Trophoblast cell (in vitro differentiated cells and primary cell): ENCODE measurements around the gene GLI1.
"Not testable (repeated sequence)": the region's sequence is repeated elsewhere in the genome, so short reads cannot be mapped to it uniquely, and the experiment has no call there.

Experiments used
- DNase-seq, 2 donors: peaks; one replicate each; pipeline ENCODE4 v3.0.0-alpha.2; 2016
- H2AFZ ChIP-seq: 2 replicates; pipeline ENCODE4 v1.6.1; 2013; ENCODE audit warnings: low read length, moderate library complexity, mild to moderate bottlenecking; ENCODE audit not compliant: insufficient read depth, poor library complexity
- H2AK5ac ChIP-seq: 2 replicates; pipeline ENCODE4 v1.6.1; 2013; ENCODE audit warnings: mild to moderate bottlenecking, low read length
- H2BK120ac ChIP-seq: 2 replicates; pipeline ENCODE4 v1.6.1; 2013; ENCODE audit warnings: low read length, mild to moderate bottlenecking, moderate library complexity; ENCODE audit not compliant: insufficient read depth, poor library complexity
- H2BK12ac ChIP-seq: 2 replicates; pipeline ENCODE4 v1.6.1; 2013; ENCODE audit warnings: mild to moderate bottlenecking, low read length, moderate library complexity
- H2BK5ac ChIP-seq: 2 replicates; pipeline ENCODE4 v1.6.1; 2013; ENCODE audit warnings: low read length, low read depth, moderate library complexity, mild to moderate bottlenecking; ENCODE audit not compliant: poor library complexity
- H3K14ac ChIP-seq: 2 replicates; pipeline ENCODE4 v1.6.1; 2013; ENCODE audit warnings: mild to moderate bottlenecking, low read length
- H3K18ac ChIP-seq: 2 replicates; pipeline ENCODE4 v1.6.1; 2013; ENCODE audit warnings: mild to moderate bottlenecking, low read length
- H3K23ac ChIP-seq: 2 replicates; pipeline ENCODE4 v1.6.1; 2013; ENCODE audit warnings: low read length
- H3K27ac ChIP-seq: 2 replicates; pipeline ENCODE4 v1.5.1; 2013; ENCODE audit warnings: low read depth, mild to moderate bottlenecking, inconsistent platforms, low read length, moderate library complexity
- H3K27me3 ChIP-seq: 2 replicates; pipeline ENCODE4 v1.6.1; 2013; ENCODE audit warnings: inconsistent platforms, mild to moderate bottlenecking, low read length, moderate library complexity; ENCODE audit not compliant: insufficient read depth
- H3K36me3 ChIP-seq, 2 experiments: 1 replicate in 1 of 2; 2 replicates in 1 of 2; pipeline ENCODE4 v1.6.1; 2013; ENCODE audit warnings: low read length in 2 of 2, mild to moderate bottlenecking in 2 of 2, moderate library complexity in 1 of 2; ENCODE audit not compliant: insufficient read depth in 2 of 2, control insufficient read depth in 1 of 2
- H3K4ac ChIP-seq: 2 replicates; pipeline ENCODE4 v1.6.1; 2013; ENCODE audit warnings: low read depth, mild to moderate bottlenecking, low read length, moderate library complexity
- H3K4me1 ChIP-seq, 2 experiments: 1 replicate in 1 of 2; 2 replicates in 1 of 2; pipeline ENCODE4 v1.6.1; 2013; ENCODE audit warnings: low read length in 2 of 2, mild to moderate bottlenecking in 2 of 2, moderate library complexity in 1 of 2; ENCODE audit not compliant: insufficient read depth in 2 of 2, control insufficient read depth in 1 of 2
- H3K4me2 ChIP-seq: 2 replicates; pipeline ENCODE4 v1.6.1; 2013; ENCODE audit warnings: inconsistent platforms, mild to moderate bottlenecking, low read length, moderate library complexity
- H3K4me3 ChIP-seq: 2 replicates; pipeline ENCODE4 v1.5.1; 2013; ENCODE audit warnings: mild to moderate bottlenecking, low read depth, low read length, inconsistent platforms
- H3K79me1 ChIP-seq: one replicate; pipeline ENCODE4 v1.6.1; 2013; ENCODE audit warnings: low read length
- H3K79me2 ChIP-seq: 2 replicates; pipeline ENCODE4 v1.6.1; 2013; ENCODE audit warnings: low read length, mild to moderate bottlenecking; ENCODE audit not compliant: control insufficient read depth, insufficient read depth, poor library complexity
- H3K9ac ChIP-seq: 2 replicates; pipeline ENCODE4 v1.6.1; 2013; ENCODE audit warnings: mild to moderate bottlenecking, low read length
- H3K9me3 ChIP-seq: 2 replicates; pipeline ENCODE4 v1.6.1; 2013; ENCODE audit warnings: low read depth, mild to moderate bottlenecking, control low read depth, inconsistent platforms, low read length; ENCODE audit not compliant: insufficient read depth
- H4K12ac ChIP-seq: 2 replicates; pipeline ENCODE4 v1.6.1; 2013; ENCODE audit warnings: low read depth, mild to moderate bottlenecking, low read length, moderate library complexity
- H4K8ac ChIP-seq: 2 replicates; pipeline ENCODE4 v1.6.1; 2013; ENCODE audit warnings: low read depth, mild to moderate bottlenecking, low read length, moderate library complexity
- H4K91ac ChIP-seq: one replicate; pipeline ENCODE4 v1.6.1; 2013; ENCODE audit warnings: low read depth, mild to moderate bottlenecking, low read length, moderate library complexity
- WGBS: extraction: QIAGEN DNeasy Blood & Tissue Kit; methylation state at CpG from one replicate; pipeline ENCODE4 v1.1.7; 2013; ENCODE audit warnings: missing lambda C conversion rate; ENCODE audit not compliant: insufficient read length, insufficient coverage; ENCODE audit errors: extremely low coverage; 5-methylcytosine and 5-hydroxymethylcytosine counted together

Gene GLI1

DNA sequence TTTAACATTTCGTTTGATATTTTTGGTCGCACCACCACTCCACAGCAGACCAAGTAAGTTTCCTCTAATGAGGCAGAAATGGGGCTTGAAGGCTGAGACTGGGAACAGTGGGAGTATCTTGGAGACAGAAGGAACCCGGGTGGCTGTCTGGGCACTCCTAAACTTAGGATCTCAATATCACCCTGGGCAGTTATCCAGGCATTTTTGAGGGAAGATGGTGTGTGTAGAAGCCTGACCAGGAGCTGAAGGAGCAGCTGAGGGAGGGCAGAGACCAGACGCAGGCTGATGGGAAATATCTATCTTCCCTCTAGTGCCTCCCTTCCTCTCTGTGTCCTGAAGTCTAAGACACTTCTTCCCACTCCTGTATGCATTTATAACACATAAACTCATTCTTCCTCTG, 39.0 kb downstream of the GLI1 start:
- no peak overlapping the region for H3K18ac ChIP-seq
- H3K27me3 ChIP-seq: no peaks in the 10 kb centered on the region
- H3K4me3 ChIP-seq: no peak overlapping the region
- H3K4me2 ChIP-seq: no peak overlapping the region
- no peak overlapping the region for H3K4ac ChIP-seq
- H3K36me3 ChIP-seq: peaks cover 56 to 64% of the 10 kb centered on the region in 2 experiments
- no peak overlapping the region for H2AK5ac ChIP-seq
- H2BK12ac ChIP-seq: no peak overlapping the region
- no peaks in the 10 kb centered on the region for H3K9me3 ChIP-seq
- no peak overlapping the region for H3K23ac ChIP-seq
- H2BK120ac ChIP-seq: no peak overlapping the region
- DNase-seq: no peak
- no peaks in the 10 kb centered on the region for H3K4me1 ChIP-seq
- H4K8ac ChIP-seq: no peak overlapping the region
- WGBS: no CpG with 5 or more reads among the region's 4 CpGs
- no peaks in the 10 kb centered on the region for H3K79me1 ChIP-seq
- no peak overlapping the region for H3K14ac ChIP-seq
- H4K91ac ChIP-seq: no peak overlapping the region
- H2BK5ac ChIP-seq: no peak overlapping the region
- no peak overlapping the region for H3K9ac ChIP-seq
- H4K12ac ChIP-seq: no peak overlapping the region
- no peaks in the 10 kb centered on the region for H3K79me2 ChIP-seq
- no peak overlapping the region for H3K27ac ChIP-seq
- no peak overlapping the region for H2AFZ ChIP-seq

GRCh38 chr12:57500213-57500612, 40.6 kb downstream of the GLI1 start:
- Histone ChIP-seq H2BK5ac (no peak overlapping the region), H3K14ac (no peak overlapping the region), H3K23ac (no peak overlapping the region), H4K8ac (no peak overlapping the region), H3K79me1 (no peaks in the 10 kb centered on the region), H3K18ac (no peak overlapping the region), H2AK5ac (no peak overlapping the region), H3K79me2 (no peaks in the 10 kb centered on the region), H3K4me3 (no peak overlapping the region), H3K27ac (no peak overlapping the region), H2BK12ac (no peak overlapping the region), H3K27me3 (no peaks in the 10 kb centered on the region), H3K4me2 (no peak overlapping the region), H3K9ac (no peak overlapping the region), H2AFZ (no peak overlapping the region), H2BK120ac (no peak overlapping the region), H3K36me3 (peaks cover 58 to 72% of the 10 kb centered on the region in 2 experiments), H3K4me1 (no peaks in the 10 kb centered on the region), H3K4ac (no peak overlapping the region), H4K12ac (no peak overlapping the region), H3K9me3 (no peaks in the 10 kb centered on the region), H4K91ac (no peak overlapping the region)
- no peak for DNase-seq
- no CpG with 5 or more reads among the region's 11 CpGs for WGBS

- H3K9me3 ChIP-seq, H2BK12ac ChIP-seq, H2BK120ac ChIP-seq, H3K23ac ChIP-seq, H4K8ac ChIP-seq, H3K79me1 ChIP-seq, H3K4me1 ChIP-seq, H2AFZ ChIP-seq, H3K9ac ChIP-seq, H3K14ac ChIP-seq, H2AK5ac ChIP-seq, H3K4me3 ChIP-seq, H4K91ac ChIP-seq, H4K12ac ChIP-seq, DNase-seq, H3K4ac ChIP-seq, H3K4me2 ChIP-seq, H3K27me3 ChIP-seq, H3K18ac ChIP-seq, H3K27ac ChIP-seq, H3K79me2 ChIP-seq, H2BK5ac ChIP-seq: not testable (repeated sequence)
- H3K36me3 ChIP-seq: peaks cover 58 to 70% of the 10 kb centered on the region in 2 experiments
- no CpG with 5 or more reads among the region's 22 CpGs for WGBS
These were observed 42.9 kb downstream of the GLI1 start for GRCh38 chr12:57502311-57502969.

GRCh38 chr12:57506541-57506940, 47.0 kb downstream of the GLI1 start:
- H4K8ac ChIP-seq, H3K4me3 ChIP-seq: not testable (repeated sequence)

More at GRCh38 chr12:57506541-57506940, 47.0 kb downstream of the GLI1 start:
- WGBS: no CpG with 5 or more reads among the region's 4 CpGs
- H3K9ac ChIP-seq, H3K18ac ChIP-seq, H3K4me2 ChIP-seq, H2AK5ac ChIP-seq, H3K79me1 ChIP-seq, H2BK12ac ChIP-seq, H3K27ac ChIP-seq, H3K14ac ChIP-seq, H2BK5ac ChIP-seq, DNase-seq, H3K4ac ChIP-seq, H3K9me3 ChIP-seq, H4K12ac ChIP-seq, H3K23ac ChIP-seq, H2BK120ac ChIP-seq, H3K79me2 ChIP-seq, H2AFZ ChIP-seq, H3K4me1 ChIP-seq, H3K27me3 ChIP-seq, H4K91ac ChIP-seq: not testable (repeated sequence)
- peaks cover 60 to 61% of the 10 kb centered on the region in 2 experiments for H3K36me3 ChIP-seq
